ENCODE measurements around the gene CDC42BPB.

CDC42BPB gene

GRCh38 chr14:103057372-103058163 lies at the start of gene CDC42BPB:
Gene CDC42BPB, minus strand, starts transcription at chr14:103057549. Its CDS starts 376 bp downstream, at chr14:103057173.
- DNase-seq (ENCODE audit: low read depth, low spot score) = peak; percentile 98

DNA sequence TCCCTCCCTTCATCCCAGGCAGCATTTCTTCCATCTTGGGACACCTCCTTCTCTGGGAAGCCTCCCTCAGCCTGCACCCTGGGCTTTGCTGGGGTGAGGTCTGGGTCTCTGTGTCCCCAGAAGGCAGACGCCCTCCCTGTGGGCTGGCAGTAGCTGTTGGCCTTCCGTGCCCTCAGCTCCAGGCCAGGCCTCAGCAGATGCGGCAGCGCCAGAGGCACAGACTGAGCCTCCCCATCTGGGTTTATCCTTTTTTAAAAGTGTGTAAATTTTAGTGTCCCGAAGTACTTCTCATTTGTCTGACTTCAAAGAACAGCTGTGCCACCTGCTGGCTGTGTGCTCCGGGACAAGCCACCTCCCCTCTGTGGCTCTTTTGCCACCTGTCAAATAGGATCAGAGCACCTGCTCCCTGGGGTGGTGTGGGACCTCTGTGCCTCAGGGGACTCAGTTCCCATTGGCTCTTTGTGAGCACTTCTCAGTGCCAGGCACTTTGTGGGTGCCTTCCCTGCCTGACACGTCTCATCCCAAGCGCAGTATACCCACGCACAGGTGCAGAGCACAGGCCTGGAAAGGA lies 48.3 kb upstream of the CDC42BPB start:
- DNase-seq (ENCODE audit: low read depth, low spot score) = no peak

DNA sequence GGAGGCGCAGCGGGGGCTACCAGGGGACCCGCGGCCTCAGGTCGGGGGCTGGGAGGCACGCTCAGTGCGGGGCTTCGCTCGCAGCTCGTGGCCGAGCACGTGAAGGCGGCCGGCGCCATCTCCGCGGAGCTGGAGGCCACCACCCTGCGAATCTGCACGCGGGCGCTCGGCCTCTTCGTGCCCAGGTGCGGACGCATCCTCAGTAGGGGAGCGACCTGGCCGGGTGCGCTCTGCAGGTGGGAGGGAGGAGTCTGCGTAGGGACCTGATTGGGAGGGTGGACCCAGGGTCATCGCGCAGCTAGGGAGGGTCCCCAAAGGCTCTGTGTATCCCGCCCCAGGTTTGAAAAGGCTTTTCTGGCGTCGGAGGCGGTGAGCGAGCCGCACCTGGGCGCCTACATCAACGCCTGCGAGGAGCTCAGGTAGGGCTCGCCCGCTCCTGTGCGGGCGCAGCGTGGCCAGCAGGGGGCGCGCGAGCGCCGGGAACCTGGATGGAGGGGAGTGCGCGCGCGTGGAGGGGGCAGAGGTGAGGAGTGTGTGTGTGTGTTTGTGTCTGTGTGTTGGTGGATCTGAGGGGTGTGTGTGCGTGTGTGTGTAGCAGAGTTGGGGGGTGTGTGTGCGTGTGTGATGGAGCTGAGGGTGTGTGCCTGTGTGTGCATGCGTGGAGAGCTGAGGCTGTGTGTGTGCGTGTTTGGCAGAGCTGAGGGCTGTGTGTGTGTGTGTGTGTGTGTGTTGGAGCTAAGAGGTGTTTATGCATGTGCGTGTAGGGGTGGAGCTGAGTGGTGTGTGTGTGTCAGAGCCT lies 47.5 kb upstream of the CDC42BPB start:
- DNase-seq (ENCODE audit: low read depth, low spot score) = peak; percentile 75

DNA sequence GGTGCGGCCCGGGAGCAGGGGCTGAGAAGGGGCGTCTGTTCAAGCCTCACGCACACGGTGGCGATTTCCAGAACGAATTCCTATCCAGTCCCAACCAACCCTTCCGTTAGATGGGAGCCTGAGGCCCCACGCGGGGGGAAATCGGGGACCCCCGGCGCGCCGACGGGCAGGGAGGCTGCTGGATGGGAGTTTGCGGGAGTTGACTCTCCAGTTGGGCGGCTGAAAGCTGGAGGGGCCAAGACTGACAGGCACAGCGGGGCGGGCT lies 47.0 kb upstream of the CDC42BPB start:
- DNase-seq (ENCODE audit: low read depth, low spot score) = no peak

GRCh38 chr14:103103461-103104388 lies 46.4 kb upstream of the CDC42BPB start:
- peak; percentile 59 for DNase-seq (ENCODE audit: low read depth, low spot score)

DNA sequence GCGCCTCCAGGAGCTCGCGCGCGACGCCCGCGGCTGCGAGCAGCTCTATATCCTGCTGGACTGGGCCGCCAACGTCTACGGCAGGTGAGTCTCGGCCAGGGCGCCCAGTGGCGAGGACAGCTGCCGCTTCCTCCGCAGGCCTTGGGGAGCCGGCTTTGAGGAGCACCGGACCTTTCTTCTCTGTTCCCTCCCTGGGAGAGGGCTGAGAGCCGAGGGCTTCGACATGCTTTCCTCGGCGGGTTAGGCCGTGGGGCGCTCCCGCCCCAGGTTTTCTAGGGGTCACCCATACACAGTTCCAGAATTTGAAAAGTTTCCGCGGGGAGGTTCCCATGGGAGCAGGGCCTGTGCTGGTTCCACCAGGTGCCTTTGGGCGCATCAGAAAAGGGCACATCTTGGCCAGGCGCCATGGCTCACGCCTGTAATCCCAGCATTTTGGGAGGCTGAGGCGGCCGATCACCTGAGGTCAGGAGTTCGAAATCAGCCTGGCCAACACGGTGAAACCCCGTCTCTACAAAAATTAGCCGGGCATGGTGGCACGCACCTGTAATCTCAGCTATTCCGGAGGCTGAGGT lies 45.4 kb upstream of the CDC42BPB start:
- no peak for DNase-seq (ENCODE audit: low read depth, low spot score)

- DNase-seq (ENCODE audit: low read depth, low spot score) = peak; percentile 46
Measured at GRCh38 chr14:103101963-103102688, 44.8 kb upstream of the CDC42BPB start.

DNA sequence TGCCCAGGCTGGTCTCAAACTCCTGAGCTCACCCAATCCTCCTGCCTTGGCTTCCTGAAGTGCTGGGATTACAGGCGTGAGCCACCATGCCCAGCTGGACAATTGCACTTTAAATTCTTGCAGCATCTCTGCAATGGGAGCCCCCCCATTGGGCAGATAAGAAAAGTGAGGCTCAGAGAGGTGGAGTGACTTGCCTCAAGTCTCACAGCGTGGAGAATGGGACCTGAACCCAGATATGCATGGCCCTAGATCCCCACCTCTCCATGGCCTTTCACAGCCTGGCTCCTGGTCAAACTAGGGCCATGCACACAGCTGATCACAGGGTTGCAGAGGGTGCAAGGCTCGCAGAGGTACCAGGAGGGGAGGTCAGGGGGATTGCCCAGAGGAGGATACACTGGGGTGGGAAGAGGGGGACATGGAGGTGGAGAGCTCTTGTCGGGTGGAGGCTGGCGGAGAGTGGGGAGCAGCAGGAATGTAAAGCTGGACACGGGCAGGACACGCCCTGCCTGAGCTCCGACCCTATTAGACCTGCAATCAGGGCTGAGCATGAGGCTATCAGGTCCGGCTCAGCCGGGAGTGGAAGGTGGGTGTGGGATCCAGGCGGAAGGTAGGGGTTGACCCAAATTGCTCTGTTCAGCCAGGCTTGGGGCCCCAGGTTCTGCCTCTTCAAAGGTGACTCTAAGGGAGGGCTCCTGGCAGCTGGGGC lies 44.1 kb upstream of the CDC42BPB start:
- DNase-seq (ENCODE audit: low read depth, low spot score) = no peak

- no peak for DNase-seq (ENCODE audit: low read depth, low spot score)
Measured at GRCh38 chr14:103100281-103101121, 43.2 kb upstream of the CDC42BPB start.

GRCh38 chr14:103099733-103100280 lies 42.5 kb upstream of the CDC42BPB start:
- no peak for DNase-seq (ENCODE audit: low read depth, low spot score)

DNA sequence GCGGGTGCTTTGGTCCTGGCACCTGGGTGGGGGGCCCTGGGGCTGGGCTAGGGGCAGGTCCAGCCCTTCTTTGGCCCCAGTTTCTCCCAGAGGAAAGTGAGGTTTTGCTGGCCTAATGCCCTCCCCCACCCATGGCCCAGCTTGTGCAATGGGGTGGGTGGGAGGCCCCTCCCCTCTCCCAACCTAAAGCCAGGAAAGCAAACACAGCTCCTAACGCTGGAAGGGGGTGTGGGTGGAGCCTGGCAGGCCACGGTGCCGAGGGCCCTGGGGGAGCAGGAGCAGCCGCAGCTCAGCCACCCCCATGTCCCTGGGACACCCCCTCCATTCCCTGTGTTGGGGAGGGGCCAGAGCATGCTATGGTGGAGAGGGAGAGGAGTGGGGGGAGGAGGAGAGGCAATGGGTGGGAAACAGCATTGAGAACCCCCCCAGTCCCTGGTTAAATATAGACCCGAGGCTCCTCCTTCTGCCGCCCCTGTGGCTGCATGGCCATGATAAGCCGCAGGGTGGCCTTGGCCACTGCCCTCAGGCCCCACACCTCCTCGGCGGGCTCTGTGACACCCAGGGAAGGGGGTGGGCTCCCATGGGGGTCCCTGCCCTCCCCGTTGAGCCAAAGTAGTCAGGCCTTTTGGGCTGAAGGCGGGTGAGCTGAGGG lies 41.9 kb upstream of the CDC42BPB start:
- no peak for DNase-seq (ENCODE audit: low read depth, low spot score)

DNA sequence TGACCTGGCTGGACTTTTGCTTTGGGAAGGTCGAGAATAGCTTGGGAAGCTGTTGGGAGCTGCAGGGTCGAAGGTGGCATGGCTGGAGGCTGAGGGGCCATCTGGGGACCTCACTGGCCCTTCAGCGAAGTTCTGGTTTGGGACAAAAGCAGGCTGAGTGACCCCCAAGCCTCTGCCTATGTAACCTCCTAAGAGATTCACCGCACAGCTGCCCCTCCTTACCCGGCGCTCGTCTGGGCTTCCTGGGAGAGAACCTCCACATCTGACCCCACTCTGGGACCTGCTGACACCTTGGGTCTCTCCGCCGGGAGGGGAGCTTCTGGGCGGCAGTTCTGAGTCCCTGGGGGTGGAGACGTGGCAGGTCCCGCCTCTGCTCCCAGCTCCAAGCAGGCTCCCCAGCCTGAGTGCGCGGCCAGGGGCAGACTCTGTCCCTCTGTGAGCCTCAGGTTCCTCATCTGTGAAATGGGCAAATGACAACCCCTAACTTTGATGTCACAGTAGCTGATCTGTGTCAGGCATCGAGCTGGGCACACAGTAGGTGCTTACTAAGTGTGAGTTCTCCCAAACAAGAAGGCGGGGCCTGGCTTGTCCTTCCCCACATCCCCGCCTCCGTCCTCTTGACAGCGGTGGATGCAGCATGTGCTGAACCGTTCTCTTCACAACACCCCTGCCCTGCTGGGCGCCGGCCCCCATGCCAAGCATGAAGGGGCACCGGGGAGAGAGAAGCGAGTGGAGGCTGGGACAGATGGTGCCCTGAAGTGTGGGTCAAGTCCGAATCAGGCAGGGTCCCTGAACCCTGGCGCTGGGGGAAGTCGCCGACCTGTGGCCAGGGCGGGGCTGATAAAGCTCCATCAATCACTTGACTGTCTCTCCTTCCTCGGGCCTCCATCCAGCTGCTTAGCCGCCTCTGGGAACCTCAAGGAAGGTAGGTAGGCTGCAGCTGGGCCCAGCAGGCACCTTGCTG lies 40.9 kb upstream of the CDC42BPB start:
- no peak for DNase-seq (ENCODE audit: low read depth, low spot score)

- no peak for DNase-seq (ENCODE audit: low read depth, low spot score)
Measured at GRCh38 chr14:103097244-103097993, 40.1 kb upstream of the CDC42BPB start.

DNA sequence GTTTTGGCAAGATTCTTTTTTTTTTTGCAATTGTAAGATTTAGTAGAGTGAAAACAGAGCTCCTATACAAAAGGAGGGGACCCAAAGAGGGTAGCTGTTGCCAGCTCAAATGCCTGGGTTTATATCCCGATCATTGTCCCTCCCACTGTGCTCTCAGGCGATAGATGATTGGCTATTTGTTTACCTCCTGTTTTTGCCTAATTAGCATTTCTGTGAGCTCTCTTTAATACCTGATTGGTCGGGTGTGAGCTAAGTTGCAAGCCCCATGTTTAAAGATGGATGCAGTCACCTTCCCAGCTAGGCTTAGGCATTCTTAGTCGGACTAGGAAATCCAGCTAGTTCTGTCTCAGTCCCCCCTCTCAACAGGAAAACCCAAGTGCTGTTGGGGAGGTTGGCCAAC lies 39.0 kb upstream of the CDC42BPB start:
- DNase-seq (ENCODE audit: low read depth, low spot score) = no peak

DNA sequence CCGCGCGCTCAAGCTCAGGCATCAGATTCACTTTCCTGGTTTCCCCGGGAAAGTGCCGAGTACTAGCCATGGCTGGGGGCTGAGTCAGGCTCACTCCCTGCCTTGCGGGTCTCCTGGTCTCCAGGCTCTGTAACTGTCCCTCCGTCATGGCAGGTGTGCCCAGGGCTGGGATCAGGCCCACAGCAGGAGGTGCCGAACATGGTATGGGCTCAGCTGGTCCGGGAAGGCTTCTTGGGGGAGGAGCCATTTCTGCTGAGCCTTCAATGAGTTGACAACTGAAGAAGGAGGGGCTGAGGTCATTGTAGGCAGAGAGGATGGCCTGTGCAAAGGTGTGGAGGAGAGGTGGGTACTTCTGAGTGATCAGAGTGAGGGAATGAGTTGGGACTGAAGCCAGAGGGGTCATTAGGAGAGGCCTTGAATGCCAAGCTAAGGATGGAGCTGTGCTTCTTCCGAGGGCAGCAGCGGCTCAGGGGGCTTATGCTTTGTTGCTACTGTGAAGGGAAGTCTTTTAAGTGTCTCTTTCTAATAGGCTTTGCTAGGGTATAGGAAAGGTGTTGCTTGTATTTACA lies 37.9 kb upstream of the CDC42BPB start:
- no peak for DNase-seq (ENCODE audit: low read depth, low spot score)

Measured in astrocyte of the hippocampus (primary cell).